Suprapubic skin (tissue), 3 donors: ENCODE results near the gene GNB1.

ENCODE experiments used
- CTCF ChIP-seq, 2 donors: fragments of 200-600 bp in 1 of 2; fragments of 450-650 bp in 1 of 2; sonication (generic) in 1 of 2; IDR thresholded peaks; one replicate each; pipeline ENCODE4 v1.5.1; 2016 to 2019; ENCODE audit warnings: antibody characterized with exemption in 2 of 2, mild to moderate bottlenecking in 1 of 2, moderate library complexity in 1 of 2
- POLR2AphosphoS5 ChIP-seq, 3 donors: sonication (generic); formaldehyde crosslinking; IDR thresholded peaks; one replicate each; pipeline ENCODE4 v1.6.1; 2017; ENCODE audit warnings: antibody characterized with exemption in 3 of 3

GRCh38 chr1:1760715-1761114 lies 130.2 kb downstream of the GNB1 start:
- TF ChIP-seq CTCF (IDR thresholded peaks at IDR 0.05) (no peak), POLR2AphosphoS5 (IDR thresholded peaks at IDR 0.05) (no peak)
